H7 (cell line): Measurements from ENCODE around the gene ARSG. TPM values are rescaled to one million over a fixed set of nuclear protein-coding genes. Genes with fewer than 3 reads are reported as not detected.
"Not testable (repeated sequence)": the region's sequence is repeated elsewhere in the genome, so short reads cannot be mapped to it uniquely, and the experiment has no call there.

Source experiments
- DNase-seq: peaks from one replicate; pipeline ENCODE4 v3.0.0; 2012
- H3K27me3 ChIP-seq: 2 replicates; pipeline ENCODE4 v1.6.0; 2011; ENCODE audit warnings: mild to moderate bottlenecking, low read length; ENCODE audit not compliant: control insufficient read depth, insufficient read depth
- H3K36me3 ChIP-seq: replicated peaks from 2 replicates; pipeline ENCODE4 v1.5.1; 2011; ENCODE audit warnings: low read length; ENCODE audit not compliant: control insufficient read depth, insufficient read depth
- H3K4me3 ChIP-seq: 2 replicates; pipeline ENCODE4 v1.5.1; 2011; ENCODE audit warnings: low read depth, mild to moderate bottlenecking, control low read depth, low read length, moderate library complexity; ENCODE audit not compliant: insufficient read depth
- total RNA-seq: library from RNA; depleted of rRNA; stranded (reverse); fragments of >200 nt; shearing (Covaris generic); gene quantifications from 2 replicates; pipeline ENCODE4 v1.2.3, GENCODE V29; 2014

Gene ARSG
- total RNA-seq, 1 experiment from 2014 or later: 15.7 TPM

- no peak for DNase-seq
- H3K36me3 ChIP-seq: peaks cover 2% of the 10 kb centered on the region
- H3K27me3 ChIP-seq: no peaks in the 10 kb centered on the region
- H3K4me3 ChIP-seq: no peak overlapping the region
These were observed 31.1 kb upstream of the ARSG start for GRCh38 chr17:68260051-68260762.

- not testable (repeated sequence) for H3K4me3 ChIP-seq, H3K36me3 ChIP-seq, H3K27me3 ChIP-seq, DNase-seq
These were observed 28.8 kb upstream of the ARSG start for GRCh38 chr17:68262467-68262866.

- not testable (repeated sequence) for H3K27me3 ChIP-seq, H3K36me3 ChIP-seq, H3K4me3 ChIP-seq
- peak; percentile 30 for DNase-seq
These were observed 28.1 kb upstream of the ARSG start for GRCh38 chr17:68263101-68263681.

- not testable (repeated sequence) for H3K36me3 ChIP-seq, H3K27me3 ChIP-seq, H3K4me3 ChIP-seq, DNase-seq
These were observed 25.5 kb upstream of the ARSG start for GRCh38 chr17:68265833-68266232.

- no peak for DNase-seq
- no peak overlapping the region for H3K4me3 ChIP-seq
These were observed 17.6 kb upstream of the ARSG start for GRCh38 chr17:68273722-68274121.

GRCh38 chr17:68276339-68276738 is 15.0 kb upstream of the ARSG start:
- H3K36me3 ChIP-seq, H3K4me3 ChIP-seq, H3K27me3 ChIP-seq, DNase-seq: not testable (repeated sequence)

More at GRCh38 chr17:68273722-68274121, 17.6 kb upstream of the ARSG start:
- Histone ChIP-seq H3K36me3 (no peaks in the 10 kb centered on the region), H3K27me3 (no peaks in the 10 kb centered on the region)

- Histone ChIP-seq H3K36me3 (no peaks in the 10 kb centered on the region), H3K4me3 (no peak overlapping the region), H3K27me3 (no peaks in the 10 kb centered on the region)
- DNase-seq: no peak
These were observed 13.5 kb upstream of the ARSG start for GRCh38 chr17:68277807-68278206.

GRCh38 chr17:68281965-68282364 is 9.3 kb upstream of the ARSG start:
- not testable (repeated sequence) for H3K4me3 ChIP-seq, H3K36me3 ChIP-seq, DNase-seq, H3K27me3 ChIP-seq

- peaks cover 24% of the 10 kb centered on the region for H3K27me3 ChIP-seq
- no peak for DNase-seq
- H3K36me3 ChIP-seq: no peaks in the 10 kb centered on the region
These were observed 2.9 kb upstream of the ARSG start for GRCh38 chr17:68288375-68288774.

GRCh38 chr17:68288804-68289203 is 2.5 kb upstream of the ARSG start:
- Histone ChIP-seq H3K27me3 (peaks cover 26% of the 10 kb centered on the region), H3K36me3 (no peaks in the 10 kb centered on the region), H3K4me3 (no peak overlapping the region)
- DNase-seq: no peak

More at GRCh38 chr17:68288375-68288774, 2.9 kb upstream of the ARSG start:
- no peak overlapping the region for H3K4me3 ChIP-seq

- Histone ChIP-seq H3K4me3 (no peak overlapping the region), H3K36me3 (no peaks in the 10 kb centered on the region), H3K27me3 (peaks cover 26% of the 10 kb centered on the region)
- no peak for DNase-seq
These were observed 1.8 kb upstream of the ARSG start for GRCh38 chr17:68289473-68289872.

- peaks cover 26% of the 10 kb centered on the region for H3K27me3 ChIP-seq
- H3K4me3 ChIP-seq: no peak overlapping the region
- no peaks in the 10 kb centered on the region for H3K36me3 ChIP-seq
- no peak for DNase-seq
These were observed 1.4 kb upstream of the ARSG start for GRCh38 chr17:68289936-68290267.

GRCh38 chr17:68290268-68290954 is 884 bp upstream of the ARSG start:
- H3K27me3 ChIP-seq: peaks cover 26% of the 10 kb centered on the region
- peak; percentile 82 for DNase-seq

GRCh38 chr17:68291836-68292688 is 767 bp downstream of the ARSG start:
- peaks cover 26% of the 10 kb centered on the region for H3K27me3 ChIP-seq
- H3K36me3 ChIP-seq: no peaks in the 10 kb centered on the region
- H3K4me3 ChIP-seq: peak overlapping the region; percentile 73
- DNase-seq: peak; percentile 88

More at GRCh38 chr17:68290268-68290954, 884 bp upstream of the ARSG start:
- Histone ChIP-seq H3K36me3 (no peaks in the 10 kb centered on the region), H3K4me3 (peak overlapping the region; percentile 73)
